ENCODE data around the gene CD52. TPM values are rescaled to one million over a fixed set of nuclear protein-coding genes. Genes with fewer than 3 reads are reported as not detected.
"Not testable (repeated sequence)": the region's sequence is repeated elsewhere in the genome, so short reads cannot be mapped to it uniquely, and the experiment has no call there.

The CD52 gene
- total RNA-seq, 1 donor from 2014 or later = 449 TPM

DNA sequence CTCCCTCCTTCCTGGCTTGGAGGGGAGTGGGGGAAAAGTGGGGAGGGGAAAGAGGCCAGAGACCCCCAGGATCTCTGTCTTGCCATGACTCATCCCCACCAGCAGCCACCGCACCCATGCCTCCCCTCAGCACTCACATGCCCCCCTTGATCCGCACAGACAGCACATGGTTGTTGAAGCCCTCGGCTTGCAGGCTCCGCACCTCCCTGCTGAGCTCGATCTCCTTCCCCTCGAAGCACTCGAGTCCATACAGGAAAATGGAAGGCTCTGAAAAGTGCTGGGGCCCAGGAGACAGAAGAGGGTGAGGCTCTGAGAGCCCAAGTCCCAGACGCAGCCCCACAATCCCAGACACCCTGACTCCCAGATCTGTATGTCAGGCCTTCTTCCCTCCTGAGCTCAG lies 10.8 kb downstream of the CD52 start:
- no peak for DNase-seq
- POLR2A ChIA-PET = interaction anchor here (0.7 kb wide), 1 partner anchor 1751 kb away, joined by 3 read pairs; no protein-coding TSS in a partner anchor

GRCh38 chr1:26329380-26329779 lies 11.6 kb downstream of the CD52 start:
- H3K27me3 Mint-ChIP-seq; intact Hi-C loops (cut with micrococcal nuclease); H3K4me1 Mint-ChIP-seq; H3K27ac Mint-ChIP-seq; ATAC-seq (ENCODE audit: low read depth); POLR2A ChIA-PET; H3K9me3 Mint-ChIP-seq; DNase-seq; H3K36me3 Mint-ChIP-seq (ENCODE audit: low read depth); H3K4me3 Mint-ChIP-seq: not testable (repeated sequence)
- CTCF ChIA-PET = interaction anchor here (1.4 kb wide), 1 partner anchor 33 kb away, joined by 3 read pairs; no protein-coding TSS in a partner anchor

More for the DNA sequence above, 10.8 kb downstream of the CD52 start:
- no peak overlapping the region for H3K4me3 Mint-ChIP-seq
- TF ChIP-seq, protein P1, sequence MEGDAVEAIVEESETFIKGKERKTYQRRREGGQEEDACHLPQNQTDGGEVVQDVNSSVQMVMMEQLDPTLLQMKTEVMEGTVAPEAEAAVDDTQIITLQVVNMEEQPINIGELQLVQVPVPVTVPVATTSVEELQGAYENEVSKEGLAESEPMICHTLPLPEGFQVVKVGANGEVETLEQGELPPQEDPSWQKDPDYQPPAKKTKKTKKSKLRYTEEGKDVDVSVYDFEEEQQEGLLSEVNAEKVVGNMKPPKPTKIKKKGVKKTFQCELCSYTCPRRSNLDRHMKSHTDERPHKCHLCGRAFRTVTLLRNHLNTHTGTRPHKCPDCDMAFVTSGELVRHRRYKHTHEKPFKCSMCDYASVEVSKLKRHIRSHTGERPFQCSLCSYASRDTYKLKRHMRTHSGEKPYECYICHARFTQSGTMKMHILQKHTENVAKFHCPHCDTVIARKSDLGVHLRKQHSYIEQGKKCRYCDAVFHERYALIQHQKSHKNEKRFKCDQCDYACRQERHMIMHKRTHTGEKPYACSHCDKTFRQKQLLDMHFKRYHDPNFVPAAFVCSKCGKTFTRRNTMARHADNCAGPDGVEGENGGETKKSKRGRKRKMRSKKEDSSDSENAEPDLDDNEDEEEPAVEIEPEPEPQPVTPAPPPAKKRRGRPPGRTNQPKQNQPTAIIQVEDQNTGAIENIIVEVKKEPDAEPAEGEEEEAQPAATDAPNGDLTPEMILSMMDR (IDR thresholded peaks at IDR 0.05) = no peak
- intact Hi-C loops (cut with micrococcal nuclease) = no loop called here
- peaks cover 8% of the 10 kb centered on the region for H3K36me3 Mint-ChIP-seq (ENCODE audit: low read depth)
- ATAC-seq (ENCODE audit: low read depth) = no peak
- H3K9me3 Mint-ChIP-seq = no peaks in the 10 kb centered on the region
- peaks cover 3% of the 10 kb centered on the region for H3K4me1 Mint-ChIP-seq
- CTCF ChIA-PET = interaction anchor here (1.4 kb wide), 1 partner anchor 34 kb away, joined by 3 read pairs; no protein-coding TSS in a partner anchor
- no peaks in the 10 kb centered on the region for H3K27me3 Mint-ChIP-seq
- H3K27ac Mint-ChIP-seq = no peak overlapping the region

- no peaks in the 10 kb centered on the region for H3K9me3 Mint-ChIP-seq
- ChIA-PET POLR2A (no interaction called here), CTCF (no interaction called here)
Observed at GRCh38 chr1:26330276-26330675, 12.5 kb downstream of the CD52 start.

DNA sequence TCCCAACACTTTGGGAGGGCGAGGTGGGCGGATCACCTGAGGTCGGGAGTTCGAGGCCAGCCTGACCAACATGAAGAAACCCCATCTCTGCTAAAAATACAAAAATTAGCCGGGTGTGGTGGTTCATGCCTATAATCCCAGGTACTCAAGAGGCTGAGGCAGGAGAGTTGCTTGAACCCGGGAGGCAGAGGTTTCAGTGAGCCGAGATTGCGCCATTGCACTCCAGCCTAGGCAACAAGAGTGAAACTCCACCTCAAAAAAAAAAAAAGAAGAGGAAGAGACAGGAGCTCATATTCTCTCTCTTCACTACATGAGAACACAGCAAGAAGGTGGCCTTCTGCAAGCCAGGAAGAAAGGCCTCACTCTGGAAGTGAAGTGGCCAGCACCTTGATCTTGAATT lies 15.6 kb downstream of the CD52 start:
- intact Hi-C loops (cut with micrococcal nuclease); H3K4me3 Mint-ChIP-seq; ATAC-seq (ENCODE audit: low read depth); DNase-seq; H3K9me3 Mint-ChIP-seq; H3K27ac Mint-ChIP-seq; H3K27me3 Mint-ChIP-seq; H3K36me3 Mint-ChIP-seq (ENCODE audit: low read depth); CTCF ChIA-PET: not testable (repeated sequence)
- H3K4me1 Mint-ChIP-seq = peaks cover 12% of the 10 kb centered on the region
- POLR2A ChIA-PET = interaction anchor here (0.6 kb wide), 1 partner anchor 294 kb away, joined by 3 read pairs; no protein-coding TSS in a partner anchor

More at GRCh38 chr1:26330276-26330675, 12.5 kb downstream of the CD52 start:
- Mint-ChIP-seq H3K27me3 (no peaks in the 10 kb centered on the region), H3K4me3 (no peak overlapping the region), H3K27ac (no peak overlapping the region), H3K4me1 (peaks cover 2% of the 10 kb centered on the region), H3K36me3 (ENCODE audit: low read depth) (no peaks in the 10 kb centered on the region)
- TF ChIP-seq, protein P1 (IDR thresholded peaks at IDR 0.05) = no peak
- intact Hi-C loops (cut with micrococcal nuclease) = no loop called here
- DNase-seq = no peak
- no peak for ATAC-seq (ENCODE audit: low read depth)

- Mint-ChIP-seq H3K27ac (peak overlapping the region; percentile 41), H3K27me3 (no peaks in the 10 kb centered on the region), H3K4me3 (peak overlapping the region; percentile 91), H3K9me3 (no peaks in the 10 kb centered on the region), H3K36me3 (ENCODE audit: low read depth) (no peaks in the 10 kb centered on the region), H3K4me1 (peaks cover 12% of the 10 kb centered on the region)
- TF ChIP-seq, protein P1 (IDR thresholded peaks at IDR 0.05) = no peak
- DNase-seq (no peak), ATAC-seq (ENCODE audit: low read depth) (peak; percentile 7)
- ChIA-PET CTCF (interaction anchor here (0.9 to 1.2 kb wide), 2 partner anchors 14 to 82 kb away, joined by 3 read pairs; no protein-coding TSS in a partner anchor), POLR2A (interaction anchor here (2.4 kb wide), 1 partner anchor 47 kb away, joined by 8 read pairs; no protein-coding TSS in a partner anchor)
- intact Hi-C loops (cut with micrococcal nuclease) = no loop called here
Observed at GRCh38 chr1:26335774-26336476, 18.2 kb downstream of the CD52 start.

DNA sequence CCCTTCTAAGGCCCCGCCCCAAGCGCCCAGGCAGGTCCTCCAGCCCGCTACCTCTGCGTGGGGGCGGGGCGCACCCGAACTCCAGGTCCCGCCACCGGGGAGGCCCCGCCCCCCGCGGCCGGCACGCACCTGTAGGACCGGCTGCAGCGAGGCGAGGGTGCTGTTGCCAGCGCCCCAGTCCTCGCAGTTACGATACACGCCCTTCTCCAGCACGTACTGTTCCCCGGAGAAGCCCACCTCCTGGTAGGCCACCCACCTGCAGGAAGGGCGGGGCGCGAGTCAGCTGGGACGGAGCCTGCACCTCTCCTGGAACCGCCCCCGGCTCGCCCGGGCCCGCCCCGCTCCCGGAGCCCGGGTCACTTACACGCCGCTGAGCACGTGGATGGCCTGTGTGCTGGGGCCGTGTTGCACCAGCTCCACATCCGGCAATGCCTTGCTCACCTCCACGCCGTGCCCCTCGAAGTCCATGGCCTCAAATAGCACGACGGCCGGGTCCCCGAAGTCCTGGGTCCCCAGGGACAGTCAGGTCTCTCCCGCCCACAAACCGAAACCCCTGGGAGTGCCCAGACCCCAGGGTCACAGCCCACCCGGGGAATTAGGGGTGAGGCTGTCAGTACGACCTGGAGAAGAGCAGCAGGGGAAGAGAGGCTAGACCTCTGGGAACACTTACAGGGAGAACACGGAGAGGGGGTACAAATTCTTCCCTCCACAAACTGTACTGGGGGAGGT lies 18.9 kb downstream of the CD52 start:
- Mint-ChIP-seq H3K9me3 (no peaks in the 10 kb centered on the region), H3K27me3 (no peaks in the 10 kb centered on the region), H3K4me1 (peaks cover 12% of the 10 kb centered on the region), H3K36me3 (ENCODE audit: low read depth) (no peaks in the 10 kb centered on the region), H3K27ac (peak overlapping the region; percentile 7), H3K4me3 (peak overlapping the region; percentile 91)
- TF ChIP-seq, protein P1 (IDR thresholded peaks at IDR 0.05) = no peak
- intact Hi-C loops (cut with micrococcal nuclease) = no loop called here
- ATAC-seq (ENCODE audit: low read depth) = peak; percentile 96
- POLR2A ChIA-PET = interaction anchor here (2.4 kb wide), 1 partner anchor 47 kb away, joined by 8 read pairs; no protein-coding TSS in a partner anchor
- peak; percentile 83 for DNase-seq
- CTCF ChIA-PET = no interaction called here

Data from activated B cell treated with CpG ODN at 0.5 μM for 24 hours (primary cell).